ENCODE data around the gene SANBR. TPM values are rescaled to one million over a fixed set of nuclear protein-coding genes. Genes with fewer than 3 reads are reported as not detected.
"Not testable (repeated sequence)": the region's sequence is repeated elsewhere in the genome, so short reads cannot be mapped to it uniquely, and the experiment has no call there.

The SANBR gene
- total RNA-seq, 1 donor from 2014 or later = 14.0 TPM

DNA sequence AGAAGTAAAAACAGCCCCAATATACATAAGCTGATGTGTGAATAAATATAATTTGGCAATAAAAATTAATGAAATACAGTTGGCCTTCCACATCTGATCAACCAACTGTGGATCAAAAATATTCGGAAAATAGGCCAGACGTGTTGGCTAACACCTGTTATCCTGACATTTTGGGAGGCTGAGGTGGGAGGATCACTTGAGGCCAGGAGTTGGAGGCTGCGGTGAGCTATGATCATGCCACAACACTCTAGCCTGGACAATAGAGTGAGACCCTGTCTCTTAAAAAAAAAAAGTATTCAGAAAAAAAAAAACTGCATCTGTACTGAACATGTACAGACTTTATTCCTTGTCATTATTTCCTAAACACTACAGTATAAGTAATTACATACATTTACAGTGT, 36.1 kb upstream of the SANBR start:
- Histone ChIP-seq H3K4me1 (ENCODE audit: insufficient read depth, low read length) (no peaks in the 10 kb centered on the region), H3K27me3 (ENCODE audit: insufficient read depth, low read length) (no peaks in the 10 kb centered on the region), H4K20me1 (ENCODE audit: insufficient read depth, low read length) (peaks cover 35% of the 10 kb centered on the region), H3K9ac (ENCODE audit: low read length) (no peak overlapping the region), H3K4me2 (ENCODE audit: low read length) (no peak overlapping the region), H3K79me2 (ENCODE audit: insufficient read depth, low read length) (peaks cover 52% of the 10 kb centered on the region), H3K27ac (ENCODE audit: low read depth, low read length) (no peak overlapping the region), H2AFZ (ENCODE audit: low read depth, low read length) (no peak overlapping the region), H3K36me3 (ENCODE audit: insufficient read depth, low read length) (peaks cover 21% of the 10 kb centered on the region), H3K9me3 (ENCODE audit: insufficient read depth, low read depth, low read length) (no peaks in the 10 kb centered on the region), H3K4me3 (ENCODE audit: insufficient read depth, low read depth, low read length) (no peak overlapping the region)
- no peaks in the 10 kb centered on the region for H3K4me1 Mint-ChIP-seq (ENCODE audit: low read depth, unreplicated experiment)
- H3K9me3 Mint-ChIP-seq (ENCODE audit: unreplicated experiment) = peaks cover 4% of the 10 kb centered on the region
- FAIRE-seq = no peak
- TF ChIP-seq EZH2 (IDR thresholded peaks at IDR 0.05; ENCODE audit: insufficient read depth, low read length) = no peak
- TF ChIP-seq, protein P1, sequence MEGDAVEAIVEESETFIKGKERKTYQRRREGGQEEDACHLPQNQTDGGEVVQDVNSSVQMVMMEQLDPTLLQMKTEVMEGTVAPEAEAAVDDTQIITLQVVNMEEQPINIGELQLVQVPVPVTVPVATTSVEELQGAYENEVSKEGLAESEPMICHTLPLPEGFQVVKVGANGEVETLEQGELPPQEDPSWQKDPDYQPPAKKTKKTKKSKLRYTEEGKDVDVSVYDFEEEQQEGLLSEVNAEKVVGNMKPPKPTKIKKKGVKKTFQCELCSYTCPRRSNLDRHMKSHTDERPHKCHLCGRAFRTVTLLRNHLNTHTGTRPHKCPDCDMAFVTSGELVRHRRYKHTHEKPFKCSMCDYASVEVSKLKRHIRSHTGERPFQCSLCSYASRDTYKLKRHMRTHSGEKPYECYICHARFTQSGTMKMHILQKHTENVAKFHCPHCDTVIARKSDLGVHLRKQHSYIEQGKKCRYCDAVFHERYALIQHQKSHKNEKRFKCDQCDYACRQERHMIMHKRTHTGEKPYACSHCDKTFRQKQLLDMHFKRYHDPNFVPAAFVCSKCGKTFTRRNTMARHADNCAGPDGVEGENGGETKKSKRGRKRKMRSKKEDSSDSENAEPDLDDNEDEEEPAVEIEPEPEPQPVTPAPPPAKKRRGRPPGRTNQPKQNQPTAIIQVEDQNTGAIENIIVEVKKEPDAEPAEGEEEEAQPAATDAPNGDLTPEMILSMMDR (IDR thresholded peaks at IDR 0.05; ENCODE audit: insufficient read depth, low read depth, low read length) = no peak
- no peaks in the 10 kb centered on the region for H3K27me3 Mint-ChIP-seq (ENCODE audit: low read depth, unreplicated experiment)
- no peak overlapping the region for H3K4me3 Mint-ChIP-seq (ENCODE audit: unreplicated experiment)
- DNase-seq (ENCODE audit: low read depth) = no peak
- H3K36me3 Mint-ChIP-seq (ENCODE audit: low read depth, unreplicated experiment) = peaks cover 24% of the 10 kb centered on the region
- no peak overlapping the region for H3K27ac Mint-ChIP-seq (ENCODE audit: unreplicated experiment)

DNA sequence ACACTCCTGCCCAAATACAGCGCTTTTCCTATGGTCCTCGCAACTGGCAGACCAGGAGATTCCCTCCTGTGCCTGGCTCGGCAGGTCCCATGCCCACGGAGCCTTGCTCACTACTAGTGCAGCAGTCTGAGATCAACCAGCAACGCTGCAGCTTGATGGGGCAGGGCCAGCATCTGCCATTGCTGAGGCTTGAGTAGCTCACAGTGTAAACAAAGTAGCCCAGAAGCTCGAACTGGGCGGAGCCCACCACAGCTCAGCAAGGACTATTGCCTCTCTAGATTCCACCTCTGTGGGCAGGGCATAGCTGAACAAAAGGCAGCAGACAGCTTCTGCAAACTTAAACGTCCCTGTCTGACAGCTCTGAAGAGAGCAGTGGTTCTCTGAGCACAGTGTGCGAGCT, 31.1 kb upstream of the SANBR start:
- peaks cover 23% of the 10 kb centered on the region for H3K9me3 Mint-ChIP-seq (ENCODE audit: unreplicated experiment)
- not testable (repeated sequence) for H3K4me3 ChIP-seq (ENCODE audit: insufficient read depth, low read depth, low read length); H3K4me1 ChIP-seq (ENCODE audit: insufficient read depth, low read length); H2AFZ ChIP-seq (ENCODE audit: low read depth, low read length); H3K27me3 ChIP-seq (ENCODE audit: insufficient read depth, low read length); FAIRE-seq; H3K4me3 Mint-ChIP-seq (ENCODE audit: unreplicated experiment); H4K20me1 ChIP-seq (ENCODE audit: insufficient read depth, low read length); H3K27me3 Mint-ChIP-seq (ENCODE audit: low read depth, unreplicated experiment); H3K27ac ChIP-seq (ENCODE audit: low read depth, low read length); H3K9ac ChIP-seq (ENCODE audit: low read length); H3K27ac Mint-ChIP-seq (ENCODE audit: unreplicated experiment); H3K79me2 ChIP-seq (ENCODE audit: insufficient read depth, low read length); H3K9me3 ChIP-seq (ENCODE audit: insufficient read depth, low read depth, low read length); DNase-seq (ENCODE audit: low read depth); H3K4me2 ChIP-seq (ENCODE audit: low read length); H3K4me1 Mint-ChIP-seq (ENCODE audit: low read depth, unreplicated experiment)
- H3K36me3 ChIP-seq (ENCODE audit: insufficient read depth, low read length) = peaks cover 19% of the 10 kb centered on the region
- H3K36me3 Mint-ChIP-seq (ENCODE audit: low read depth, unreplicated experiment) = peaks cover 49% of the 10 kb centered on the region

DNA sequence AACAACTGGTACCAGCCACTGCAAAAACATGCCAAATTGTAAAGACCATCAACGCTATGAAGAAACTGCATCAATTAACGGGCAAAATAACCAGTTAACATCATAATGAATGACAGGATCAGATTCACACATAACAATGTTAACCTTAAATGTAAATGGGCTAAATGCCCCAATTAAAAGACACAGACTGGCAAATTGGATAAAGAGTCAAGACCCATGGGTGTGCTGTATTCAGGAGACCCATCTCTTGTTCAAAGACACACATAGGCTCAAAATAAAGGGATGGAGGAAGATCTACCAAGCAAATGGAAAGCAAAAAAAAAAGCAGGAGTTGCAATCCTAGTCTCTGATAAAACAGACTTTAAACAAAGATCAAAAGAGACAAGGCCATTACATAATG, 29.0 kb upstream of the SANBR start:
- H3K79me2 ChIP-seq (ENCODE audit: insufficient read depth, low read length); H3K27ac ChIP-seq (ENCODE audit: low read depth, low read length); H3K4me3 ChIP-seq (ENCODE audit: insufficient read depth, low read depth, low read length); H3K4me1 ChIP-seq (ENCODE audit: insufficient read depth, low read length); H3K27ac Mint-ChIP-seq (ENCODE audit: unreplicated experiment); DNase-seq (ENCODE audit: low read depth); FAIRE-seq; H4K20me1 ChIP-seq (ENCODE audit: insufficient read depth, low read length); H3K4me1 Mint-ChIP-seq (ENCODE audit: low read depth, unreplicated experiment); H3K27me3 ChIP-seq (ENCODE audit: insufficient read depth, low read length); H3K9ac ChIP-seq (ENCODE audit: low read length); H3K27me3 Mint-ChIP-seq (ENCODE audit: low read depth, unreplicated experiment); H2AFZ ChIP-seq (ENCODE audit: low read depth, low read length); H3K4me3 Mint-ChIP-seq (ENCODE audit: unreplicated experiment); H3K4me2 ChIP-seq (ENCODE audit: low read length); H3K9me3 ChIP-seq (ENCODE audit: insufficient read depth, low read depth, low read length): not testable (repeated sequence)
- peaks cover 23% of the 10 kb centered on the region for H3K9me3 Mint-ChIP-seq (ENCODE audit: unreplicated experiment)
- peaks cover 47% of the 10 kb centered on the region for H3K36me3 Mint-ChIP-seq (ENCODE audit: low read depth, unreplicated experiment)
- peaks cover 15% of the 10 kb centered on the region for H3K36me3 ChIP-seq (ENCODE audit: insufficient read depth, low read length)

DNA sequence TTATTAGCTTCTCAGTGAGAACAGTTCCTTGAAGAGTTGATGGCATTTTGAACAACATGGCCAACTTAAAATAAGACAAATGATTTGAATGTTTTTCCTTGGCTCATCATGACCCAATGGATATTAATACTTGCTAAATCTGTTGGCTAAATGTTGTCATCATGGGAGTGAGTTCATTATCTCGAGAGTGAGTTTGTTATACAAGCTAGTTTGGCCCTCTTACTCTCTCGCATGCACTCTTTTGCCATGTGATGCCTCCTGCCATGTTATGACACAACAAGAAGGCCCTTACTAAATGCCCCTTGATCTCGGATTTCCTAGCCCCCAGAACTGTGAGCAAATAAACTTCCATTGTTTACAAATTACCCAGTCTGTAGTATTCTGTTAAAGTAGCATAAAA, 22.9 kb upstream of the SANBR start:
- Histone ChIP-seq H2AFZ (ENCODE audit: low read depth, low read length) (no peak overlapping the region), H3K9ac (ENCODE audit: low read length) (no peak overlapping the region), H3K4me3 (ENCODE audit: insufficient read depth, low read depth, low read length) (no peak overlapping the region), H4K20me1 (ENCODE audit: insufficient read depth, low read length) (peaks cover 8% of the 10 kb centered on the region), H3K4me1 (ENCODE audit: insufficient read depth, low read length) (no peaks in the 10 kb centered on the region), H3K27me3 (ENCODE audit: insufficient read depth, low read length) (no peaks in the 10 kb centered on the region), H3K9me3 (ENCODE audit: insufficient read depth, low read depth, low read length) (no peaks in the 10 kb centered on the region), H3K4me2 (ENCODE audit: low read length) (no peak overlapping the region), H3K27ac (ENCODE audit: low read depth, low read length) (no peak overlapping the region), H3K36me3 (ENCODE audit: insufficient read depth, low read length) (peaks cover 15% of the 10 kb centered on the region), H3K79me2 (ENCODE audit: insufficient read depth, low read length) (peaks cover 6% of the 10 kb centered on the region)
- H3K27me3 Mint-ChIP-seq (ENCODE audit: low read depth, unreplicated experiment) = no peaks in the 10 kb centered on the region
- peaks cover 3% of the 10 kb centered on the region for H3K9me3 Mint-ChIP-seq (ENCODE audit: unreplicated experiment)
- no peak overlapping the region for H3K4me3 Mint-ChIP-seq (ENCODE audit: unreplicated experiment)
- no peaks in the 10 kb centered on the region for H3K4me1 Mint-ChIP-seq (ENCODE audit: low read depth, unreplicated experiment)
- DNase-seq (ENCODE audit: low read depth) (no peak), FAIRE-seq (no peak)
- H3K27ac Mint-ChIP-seq (ENCODE audit: unreplicated experiment) = no peak overlapping the region
- no peak for TF ChIP-seq EZH2 (IDR thresholded peaks at IDR 0.05; ENCODE audit: insufficient read depth, low read length)
- TF ChIP-seq, protein P1 (IDR thresholded peaks at IDR 0.05; ENCODE audit: insufficient read depth, low read depth, low read length) = no peak
- H3K36me3 Mint-ChIP-seq (ENCODE audit: low read depth, unreplicated experiment) = peaks cover 3% of the 10 kb centered on the region
